HG03175 (cell line): Measurements from ENCODE around the gene TXNIP.
"Not testable (repeated sequence)": the region's sequence is repeated elsewhere in the genome, so short reads cannot be mapped to it uniquely, and the experiment has no call there.

ENCODE experiments used
- ATAC-seq: cut with Tn5 transposase; IDR thresholded peaks from one replicate; pipeline ENCODE4 v1.9.1; 2021; ENCODE audit warnings: mild to moderate bottlenecking, moderate library complexity; ENCODE audit not compliant: unreplicated experiment

TXNIP gene, protein sequence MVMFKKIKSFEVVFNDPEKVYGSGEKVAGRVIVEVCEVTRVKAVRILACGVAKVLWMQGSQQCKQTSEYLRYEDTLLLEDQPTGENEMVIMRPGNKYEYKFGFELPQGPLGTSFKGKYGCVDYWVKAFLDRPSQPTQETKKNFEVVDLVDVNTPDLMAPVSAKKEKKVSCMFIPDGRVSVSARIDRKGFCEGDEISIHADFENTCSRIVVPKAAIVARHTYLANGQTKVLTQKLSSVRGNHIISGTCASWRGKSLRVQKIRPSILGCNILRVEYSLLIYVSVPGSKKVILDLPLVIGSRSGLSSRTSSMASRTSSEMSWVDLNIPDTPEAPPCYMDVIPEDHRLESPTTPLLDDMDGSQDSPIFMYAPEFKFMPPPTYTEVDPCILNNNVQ

GRCh38 chr1:145996433-145997015 is at the start of gene TXNIP:
Gene TXNIP, minus strand, starts transcription at chr1:145996579. Its CDS starts 313 bp downstream, at chr1:145996266.
- peak; percentile 92 for ATAC-seq

DNA sequence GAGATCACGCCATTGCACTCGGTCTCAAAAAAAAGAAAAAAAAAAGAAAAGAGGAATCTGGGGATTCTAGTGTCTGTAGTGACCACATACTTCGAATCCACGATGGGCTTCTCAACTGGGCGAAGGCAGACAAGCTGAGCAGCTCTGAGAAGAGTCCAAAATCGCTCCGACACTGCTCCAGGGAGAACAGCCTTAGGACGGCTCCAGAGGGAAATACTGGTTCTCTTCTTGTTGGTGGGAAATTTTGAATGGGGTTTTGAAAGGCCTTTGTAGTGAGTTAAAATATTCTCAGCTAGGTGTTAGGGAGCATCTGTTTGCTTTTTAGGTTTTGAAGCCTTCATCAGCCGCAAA is 43.4 kb upstream of the TXNIP start:
- ATAC-seq = no peak

DNA sequence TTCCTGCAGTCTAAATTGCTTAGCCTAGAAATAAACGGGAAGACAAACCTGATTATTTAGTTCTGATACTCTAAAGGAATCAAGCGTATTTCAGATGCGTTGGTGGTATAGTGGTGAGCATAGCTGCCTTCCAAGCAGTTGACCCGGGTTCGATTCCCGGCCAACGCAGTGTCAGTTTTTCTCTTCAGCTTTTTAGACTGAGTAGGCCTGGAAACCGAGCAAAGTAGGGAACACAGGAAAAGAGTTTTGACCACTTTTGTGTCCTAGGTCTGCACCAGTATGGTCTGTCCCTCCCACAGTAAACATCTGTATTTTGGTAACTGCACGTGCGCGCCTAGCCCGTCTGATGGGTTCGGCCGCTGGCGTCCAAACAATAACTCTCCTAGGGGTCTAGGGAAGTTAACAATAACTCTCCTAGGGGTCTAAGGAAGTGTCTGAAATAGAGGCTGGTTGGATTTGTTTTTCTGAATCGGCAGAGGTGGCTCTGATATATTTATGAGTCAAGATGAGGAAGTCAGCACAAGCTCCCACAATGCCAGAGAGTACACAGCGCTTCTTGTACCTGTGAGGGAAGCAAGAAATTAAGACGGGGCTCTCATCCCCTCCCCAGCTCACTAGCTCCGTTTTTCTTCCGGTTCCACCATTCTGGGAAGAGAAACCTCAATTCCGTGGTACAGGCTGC is 40.7 kb upstream of the TXNIP start:
- peak; percentile 32 for ATAC-seq

DNA sequence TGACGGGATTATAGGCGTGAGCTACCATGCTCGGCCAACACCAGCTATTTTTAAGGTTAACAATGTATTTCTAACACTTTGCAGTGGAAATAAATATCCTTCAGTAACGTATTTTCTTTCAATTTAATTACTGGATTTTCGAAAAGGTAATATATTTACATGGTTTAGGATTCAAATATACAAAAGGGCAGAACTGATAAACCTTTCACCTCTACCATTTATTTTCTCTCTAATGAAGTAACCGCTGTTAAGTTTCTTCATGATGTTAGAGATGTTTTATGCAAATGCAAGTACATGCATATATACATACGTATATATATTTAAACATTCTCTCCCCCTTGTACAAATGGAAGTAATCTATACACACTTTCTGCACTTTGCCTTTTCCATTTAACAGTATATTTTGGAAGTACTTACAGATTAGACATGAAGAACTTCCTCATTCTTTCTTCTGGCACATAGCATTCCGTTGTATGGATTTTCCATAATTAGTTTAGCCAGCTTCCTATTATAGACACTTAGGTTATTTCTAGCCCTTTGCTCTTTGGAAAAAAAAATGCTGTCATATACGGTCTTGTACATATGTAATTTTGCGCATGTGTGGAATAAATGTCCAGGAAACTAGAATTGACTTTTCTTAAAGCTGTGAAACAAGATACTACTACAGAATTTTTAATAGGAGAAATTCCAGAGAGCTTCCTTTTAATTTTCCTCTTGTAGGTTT is 40.0 kb upstream of the TXNIP start:
- ATAC-seq = no peak

- no peak for ATAC-seq
These were observed 38.7 kb upstream of the TXNIP start for GRCh38 chr1:146035048-146035423.

DNA sequence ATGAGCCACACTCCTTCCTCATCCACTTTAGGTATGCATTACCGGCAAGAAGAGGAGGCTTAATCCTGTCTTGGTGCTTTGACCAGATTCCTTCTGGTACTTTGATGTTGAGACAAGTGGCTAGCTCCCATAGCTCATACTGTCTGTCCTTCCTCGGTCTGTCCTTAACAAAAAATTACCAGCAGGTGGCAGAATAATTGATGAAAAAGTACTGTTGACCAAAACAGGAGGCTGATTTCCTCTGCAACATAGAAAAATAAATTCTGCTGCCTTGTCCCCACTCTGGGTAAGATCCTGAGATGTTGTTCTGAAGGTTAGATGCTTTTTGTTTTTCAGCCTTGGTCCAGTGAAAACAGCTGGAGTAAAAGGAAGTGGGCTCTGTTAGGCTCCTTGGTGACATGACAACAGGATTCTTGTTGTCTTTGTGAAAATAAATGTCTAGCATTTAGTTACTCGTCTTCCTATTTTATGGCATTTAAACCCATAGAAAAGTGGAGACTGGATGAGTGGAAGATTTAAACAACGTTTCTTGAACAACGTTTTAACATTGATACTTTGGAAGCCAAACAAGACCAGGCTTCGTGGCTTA is 36.3 kb upstream of the TXNIP start:
- ATAC-seq = no peak

DNA sequence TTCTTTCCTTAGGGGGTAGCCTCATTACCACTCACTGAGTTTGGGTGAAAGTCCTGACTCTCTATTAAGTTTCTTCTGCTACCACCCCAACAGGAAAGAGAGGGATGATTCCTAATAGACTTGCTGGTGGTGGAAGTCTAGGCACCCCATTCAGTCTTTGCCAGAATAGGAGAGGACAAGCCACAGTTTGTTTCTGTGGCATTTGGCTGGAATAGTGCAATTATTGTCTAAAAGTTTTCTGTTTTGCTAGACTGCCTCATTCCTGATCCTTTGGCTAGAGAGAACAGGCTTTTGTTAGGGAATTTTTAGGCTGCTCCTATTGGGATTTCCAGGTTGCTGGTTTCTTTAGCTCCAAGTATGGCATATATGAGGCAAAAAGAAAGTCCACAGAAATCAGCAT is 35.1 kb upstream of the TXNIP start:
- no peak for ATAC-seq

DNA sequence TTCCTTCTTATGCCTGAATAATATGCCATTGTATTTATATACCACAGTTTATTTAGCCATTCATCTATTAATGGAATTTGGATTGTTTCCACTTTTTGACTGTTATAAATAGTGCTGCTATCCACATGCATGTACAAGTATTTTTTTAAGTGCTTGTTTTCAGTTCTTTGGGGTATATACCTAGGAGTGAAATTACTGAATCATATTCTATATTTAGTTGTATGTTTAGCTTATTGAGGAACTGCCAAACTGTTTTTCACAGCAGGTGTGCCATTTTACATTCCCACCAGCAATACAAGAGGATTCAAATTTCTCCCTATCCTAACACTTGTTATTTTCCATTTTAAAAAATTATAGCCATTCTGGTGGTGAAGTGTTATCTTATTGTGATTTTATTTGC is 32.7 kb upstream of the TXNIP start:
- ATAC-seq = no peak

DNA sequence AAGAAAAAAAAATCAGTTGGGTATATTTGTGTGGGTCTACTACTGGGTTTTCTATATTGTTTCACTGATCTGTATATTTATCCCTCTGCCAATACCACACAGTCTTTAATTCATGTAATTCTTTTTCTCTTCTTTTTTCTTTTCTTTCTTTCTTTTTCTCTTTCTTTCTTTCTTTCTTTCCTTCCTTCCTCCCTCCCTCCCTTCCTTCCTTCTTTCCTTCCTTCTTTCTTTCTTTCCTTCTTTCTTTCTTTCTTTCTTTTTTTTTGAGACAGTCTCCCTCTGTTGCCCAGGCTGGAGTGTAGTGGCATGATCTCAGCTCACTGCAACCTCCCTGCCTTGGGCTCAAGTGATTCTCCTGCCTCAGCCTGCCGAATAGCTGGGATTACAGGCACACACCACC is 30.3 kb upstream of the TXNIP start:
- ATAC-seq = not testable (repeated sequence)

DNA sequence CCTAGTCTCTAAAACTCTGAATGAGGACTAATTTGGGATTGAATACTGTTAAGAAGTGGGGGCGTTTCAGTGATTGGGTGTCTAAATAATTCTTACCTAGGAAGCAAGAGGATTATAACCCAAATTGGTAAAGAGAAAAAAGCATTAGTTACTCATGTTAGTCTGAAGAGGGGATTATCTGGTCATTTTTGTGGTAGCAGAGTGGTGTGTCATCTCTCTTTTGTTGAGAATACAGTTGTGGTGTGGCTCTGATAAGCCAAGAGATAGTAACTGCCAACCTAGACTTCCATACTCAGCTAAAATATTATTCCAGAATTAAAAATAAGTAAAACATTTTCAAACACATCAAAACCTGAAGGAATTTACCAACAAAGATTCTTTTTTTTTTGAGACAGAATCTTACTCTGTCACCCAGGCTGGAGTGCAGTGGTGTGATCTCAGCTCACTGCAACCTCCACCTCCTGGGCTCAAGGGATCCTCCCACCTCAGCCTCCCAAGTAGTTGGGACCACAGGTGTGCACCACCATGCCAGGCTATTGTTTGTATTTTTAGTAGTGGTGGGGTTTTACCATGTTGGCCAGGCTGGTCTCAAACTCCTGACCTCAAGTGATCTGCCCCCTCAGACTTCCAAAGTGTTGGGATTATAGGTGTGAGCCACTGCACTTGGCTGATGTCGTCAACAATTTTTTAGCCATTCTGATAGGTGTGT is 29.6 kb upstream of the TXNIP start:
- not testable (repeated sequence) for ATAC-seq

- ATAC-seq = no peak
These were observed 26.2 kb upstream of the TXNIP start for GRCh38 chr1:146022403-146023127.

DNA sequence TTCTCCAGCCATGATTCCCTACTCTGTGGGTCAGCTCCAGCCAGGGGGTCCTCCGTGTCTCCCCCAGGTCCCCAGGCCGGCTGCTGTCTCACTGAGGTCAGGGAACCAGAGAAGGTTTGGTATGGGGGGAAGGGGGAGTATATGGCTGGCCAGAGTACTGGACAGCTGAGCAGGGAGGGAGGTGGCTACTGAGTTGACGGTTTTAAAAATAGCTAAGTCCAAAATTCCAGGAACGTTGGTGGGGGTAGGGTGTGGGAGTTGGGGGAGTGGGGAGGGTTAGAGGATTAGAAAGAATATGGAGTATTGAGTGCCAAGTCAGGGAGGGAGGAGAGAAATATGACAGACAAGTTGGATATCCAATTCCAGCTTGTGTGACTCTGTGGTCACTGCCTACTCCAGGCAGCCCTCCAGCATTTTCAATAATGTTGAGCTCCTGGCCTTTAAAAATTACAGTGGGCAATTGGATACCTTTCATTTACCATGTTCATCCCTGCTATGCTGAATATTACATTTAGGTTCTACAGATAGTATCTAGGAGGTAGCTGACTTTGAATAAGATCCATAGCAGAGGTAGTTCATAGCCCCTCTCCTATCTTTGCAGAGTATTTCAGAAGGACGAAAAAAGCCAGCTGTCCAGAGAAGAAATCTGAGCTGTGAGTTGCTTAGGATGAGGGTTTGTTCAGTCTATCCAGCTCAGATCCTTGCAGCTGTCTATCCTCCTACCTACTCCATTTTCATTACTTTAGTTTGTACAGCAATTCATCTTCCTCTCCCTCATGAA is 25.4 kb upstream of the TXNIP start, which contains the start of gene HJV:
HJV (minus strand) TSS at position 114 of the 781 bp plus-strand sequence. CDS start 1,504 bp downstream, outside the sequence.
- ATAC-seq = no peak

GRCh38 chr1:146021050-146021445 is 24.7 kb upstream of the TXNIP start:
- ATAC-seq = no peak

DNA sequence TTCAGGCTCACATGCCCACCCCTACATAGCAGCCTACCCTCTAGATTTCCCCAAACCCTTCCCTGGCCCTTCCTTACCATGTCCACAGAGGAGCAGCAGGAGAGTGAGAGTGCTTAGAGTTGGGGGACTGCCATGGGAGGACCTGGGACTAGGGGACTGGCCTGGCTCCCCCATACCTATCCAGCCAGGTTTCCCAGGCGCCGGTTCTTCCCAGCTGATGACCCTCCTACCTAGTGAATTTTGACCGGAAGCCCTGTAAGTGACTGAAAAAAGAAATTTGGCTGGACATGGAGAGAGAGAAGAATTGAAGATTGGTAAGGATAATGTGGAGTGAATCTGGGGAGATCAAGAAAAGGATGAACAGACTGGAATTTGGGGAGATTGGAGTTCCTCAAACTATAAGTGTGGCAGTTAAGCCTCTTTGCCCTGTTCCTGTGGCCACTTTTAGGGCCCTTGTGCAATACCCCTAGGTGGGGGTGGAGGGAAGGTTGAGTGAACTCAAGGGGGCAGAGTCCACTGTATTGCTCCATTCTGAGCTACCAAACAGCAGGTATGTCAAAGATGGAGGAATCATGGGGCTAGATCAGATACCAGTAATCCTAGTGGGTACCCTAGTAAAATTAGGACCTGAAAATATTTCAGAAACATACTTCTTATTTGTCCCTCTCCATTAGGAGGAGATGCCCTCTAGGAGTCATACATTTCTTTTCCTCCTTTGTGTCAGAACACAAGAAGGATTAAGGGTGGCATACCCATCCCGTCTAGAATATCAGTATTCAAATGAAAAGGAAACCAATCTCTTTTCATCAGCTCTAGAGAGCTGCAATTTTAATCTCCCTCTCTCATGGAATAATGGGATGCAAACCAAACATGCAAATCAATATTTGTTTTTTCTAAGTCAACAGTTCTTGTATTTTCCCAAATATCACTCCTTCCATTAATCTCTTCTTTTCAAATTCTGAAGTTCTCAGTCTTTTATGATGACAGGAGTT is 24.0 kb upstream of the TXNIP start:
- no peak for ATAC-seq

- ATAC-seq = no peak
These were observed 23.1 kb upstream of the TXNIP start for GRCh38 chr1:146019231-146020057.

- no peak for ATAC-seq
These were observed 20.5 kb upstream of the TXNIP start for GRCh38 chr1:146016891-146017290.

DNA sequence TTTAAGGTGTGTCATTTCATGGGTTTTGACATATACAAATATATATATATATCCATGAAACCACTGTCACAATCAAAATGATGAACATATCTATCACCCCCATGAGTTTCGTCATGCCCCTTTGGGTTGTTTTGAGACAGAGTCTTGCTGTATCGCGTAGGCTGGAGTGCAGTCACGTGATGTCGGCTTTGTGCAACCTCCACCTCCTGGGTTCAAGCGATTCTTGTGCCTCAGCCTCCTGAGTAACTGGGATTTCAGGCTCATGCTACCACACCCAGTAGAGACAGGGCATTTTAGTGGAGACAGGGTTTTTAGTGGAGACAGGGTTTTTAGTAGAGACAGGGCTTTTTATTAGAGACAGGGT is 17.2 kb upstream of the TXNIP start:
- ATAC-seq = no peak
